Panc1 (cell line): ENCODE measurements around the gene NTSR2. TPM values are rescaled to one million over a fixed set of nuclear protein-coding genes. Genes with fewer than 3 reads are reported as not detected.

ENCODE experiments used
- ATAC-seq: fragments of 200-7000 bp; cut with Tn5 transposase; 2 replicates; pipeline ENCODE4 v1.9.1; 2020; ENCODE audit warnings: mild to moderate bottlenecking, moderate library complexity
- BruUV-seq: library from RNA; stranded (reverse); fragments of 400-500 nt; replicated peaks from 2 replicates; lab custom pipeline; 2021; lab: Mats Ljungman, UMichigan
- CTCF ChIA-PET: fragments of 300-600 bp; sonication (Branson Sonifier 250); formaldehyde crosslinking; loops from one replicate; lab custom pipeline; 2022; ENCODE audit warnings: antibody characterized with exemption; lab: Charles Lee
- POLR2A ChIA-PET: fragments of 300-600 bp; sonication (Branson Sonifier 250); formaldehyde crosslinking; loops from one replicate; lab custom pipeline; 2022; ENCODE audit warnings: antibody characterized with exemption; lab: Charles Lee
- DNase-seq: peaks from one replicate; pipeline ENCODE4 v3.0.0-alpha.2; 2010; ENCODE audit warnings: low read depth, low spot score
- H3K27ac ChIP-seq: 2 replicates; pipeline ENCODE4 v1.5.1; 2011; ENCODE audit warnings: mild to moderate bottlenecking, low read length, inconsistent platforms
- H3K27me3 ChIP-seq: fragments of 200-500 bp; sonication (Bioruptor generic); 2 replicates; pipeline ENCODE4 v1.6.0; 2014; ENCODE audit warnings: low read length, inconsistent platforms; ENCODE audit not compliant: control insufficient read depth, insufficient read depth
- H3K36me3 ChIP-seq: fragments of 200-500 bp; sonication (Bioruptor generic); 2 replicates; pipeline ENCODE4 v1.5.1; 2014; ENCODE audit warnings: inconsistent platforms, mild to moderate bottlenecking, low read length, moderate library complexity; ENCODE audit not compliant: control insufficient read depth, insufficient read depth
- H3K4me1 ChIP-seq: 2 replicates; pipeline ENCODE4 v1.5.1; 2011; ENCODE audit warnings: inconsistent platforms, mild to moderate bottlenecking, low read length, moderate library complexity; ENCODE audit not compliant: control insufficient read depth, insufficient read depth
- H3K4me3 ChIP-seq, 2 experiments: 2 replicates each; pipeline ENCODE4 v1.5.1; 2011 to 2012; ENCODE audit warnings: low read depth in 2 of 2, low read length in 2 of 2, mild to moderate bottlenecking in 2 of 2, inconsistent platforms in 1 of 2, moderate library complexity in 1 of 2
- H3K9me3 ChIP-seq: fragments of 200-500 bp; sonication (Bioruptor generic); 2 replicates; pipeline ENCODE4 v1.5.1; 2014; ENCODE audit warnings: low read depth, mild to moderate bottlenecking, inconsistent platforms, low read length, moderate library complexity; ENCODE audit not compliant: control insufficient read depth, insufficient read depth
- CTCF ChIP-seq: fragments of 450-650 bp; IDR thresholded peaks from 2 replicates; pipeline ENCODE4 v1.5.1; 2017; ENCODE audit warnings: mild to moderate bottlenecking
- POLR2AphosphoS5 ChIP-seq: IDR thresholded peaks from 2 replicates; pipeline ENCODE4 v1.6.1; 2012; ENCODE audit warnings: mild to moderate bottlenecking, low read depth, low read length, moderate library complexity
- REST ChIP-seq, 2 experiments: IDR thresholded peaks; 2 replicates each; pipeline ENCODE4 v1.6.1; 2011 to 2012; ENCODE audit warnings: low read depth in 2 of 2, control low read depth in 1 of 2, low read length in 1 of 2, mild to moderate bottlenecking in 1 of 2, moderate library complexity in 1 of 2; ENCODE audit not compliant: insufficient read depth in 1 of 2
- SIN3A ChIP-seq: IDR thresholded peaks from 2 replicates; pipeline ENCODE4 v1.6.1; 2012; ENCODE audit warnings: low read depth, mild to moderate bottlenecking, low read length, moderate library complexity, borderline replicate concordance; ENCODE audit not compliant: insufficient read depth
- TCF7L2 ChIP-seq: IDR thresholded peaks from 2 replicates; pipeline ENCODE4 v1.6.1; 2011; ENCODE audit warnings: mild to moderate bottlenecking, low read depth, low read length, inconsistent platforms
- in situ Hi-C: cut with HindIII; loops from 2 replicates; pipeline ENCODE4 v1.10.0; 2016; ENCODE audit warnings: low sequenced_read_pairs, low pct_unique_long_range_greater_than_20kb
- intact Hi-C: fragments of 100-400 bp; cut with micrococcal nuclease; formaldehyde crosslinking; loops from one replicate; pipeline ENCODE4 v1.10.0; 2022; ENCODE audit not compliant: unreplicated experiment
- total RNA-seq: library from RNA; stranded (reverse); gene quantifications from one replicate; pipeline ENCODE4 v1.2.1, GENCODE V29; 2021; ENCODE audit not compliant: unreplicated experiment

Gene NTSR2
- total RNA-seq, 1 experiment from 2014 or later: 0.15 TPM

- H3K27me3 ChIP-seq: peaks cover 3% of the 10 kb centered on the region; the same call in 1 of the 2 replicates
- no TSS peak for BruUV-seq
- H3K4me1 ChIP-seq: no peaks in the 10 kb centered on the region
- no peak overlapping the region for H3K4me3 ChIP-seq
- ATAC-seq (no peak), DNase-seq (no peak)
- no peak for TF ChIP-seq TCF7L2
- TF ChIP-seq SIN3A: no peak
- no peak for TF ChIP-seq REST (IDR thresholded peaks at IDR 0.05; ENCODE audit: insufficient read depth in 1 of 2, low read depth in 2 of 2, low read length in 1 of 2)
- TF ChIP-seq POLR2AphosphoS5: no peak
- no peak for TF ChIP-seq CTCF
- H3K27ac ChIP-seq: no peak overlapping the region
- POLR2A ChIA-PET: no interaction called here
- CTCF ChIA-PET: no interaction called here
- no peaks in the 10 kb centered on the region for H3K9me3 ChIP-seq
- in situ Hi-C loops (no loop called here), intact Hi-C loops (no loop called here)
- H3K36me3 ChIP-seq: no peaks in the 10 kb centered on the region
Measured at GRCh38 chr2:11656252-11656651, 13.7 kb downstream of the NTSR2 start.

- BruUV-seq: no TSS peak
- intact Hi-C loops: no loop called here
- Histone ChIP-seq H3K27me3 (peaks cover 3% of the 10 kb centered on the region; the same call in 1 of the 2 replicates), H3K4me3 (no peak overlapping the region), H3K36me3 (no peaks in the 10 kb centered on the region), H3K4me1 (no peaks in the 10 kb centered on the region), H3K27ac (no peak overlapping the region), H3K9me3 (no peaks in the 10 kb centered on the region)
- CTCF ChIA-PET: no interaction called here
- no peak for ATAC-seq
- in situ Hi-C loops: no loop called here
- DNase-seq: no peak
- no peak for TF ChIP-seq REST (IDR thresholded peaks at IDR 0.05; ENCODE audit: insufficient read depth in 1 of 2, low read depth in 2 of 2, low read length in 1 of 2)
- POLR2A ChIA-PET: no interaction called here
Measured at GRCh38 chr2:11655495-11655894, 14.5 kb downstream of the NTSR2 start.
